EH (cell line): ENCODE results near the gene ARHGAP26.

Experiments used
- DNase-seq: peaks from one replicate; pipeline ENCODE4 v3.0.0-alpha.2; 2015; ENCODE audit warnings: low read depth

Gene ARHGAP26

DNA sequence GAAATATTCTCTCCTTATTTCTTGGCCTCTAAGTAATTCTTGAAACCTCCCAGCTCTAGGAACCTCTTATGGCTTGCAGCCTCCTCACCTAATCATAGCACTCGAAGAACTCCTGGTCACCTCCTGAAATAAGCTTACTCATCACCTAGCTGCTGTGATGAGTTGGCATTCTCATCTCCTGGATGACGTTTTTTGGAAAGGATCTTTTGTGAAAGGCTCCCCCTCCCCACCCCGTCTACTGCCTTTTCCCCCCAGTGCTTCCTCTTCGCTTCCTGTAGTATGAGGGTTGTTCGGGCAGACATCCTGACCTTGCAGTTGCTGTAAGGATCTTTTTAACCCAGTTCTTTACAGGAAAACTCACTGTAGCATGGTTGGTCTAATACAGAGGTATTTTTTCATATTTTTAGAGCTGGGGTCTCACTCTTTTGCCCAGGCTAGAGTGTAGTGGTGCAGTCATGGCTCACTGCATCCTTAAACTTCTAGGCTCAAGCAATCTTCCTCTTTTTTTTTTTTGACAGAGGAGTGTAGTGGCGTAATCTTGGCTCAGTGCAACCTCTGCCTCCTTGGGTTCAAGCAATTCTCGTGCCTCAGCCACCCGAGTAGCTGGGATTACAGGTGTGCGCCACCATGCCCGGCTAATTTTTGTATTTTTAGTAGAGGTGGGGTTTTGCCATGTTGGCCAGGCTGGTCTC, 41.8 kb downstream of the ARHGAP26 start:
- no peak for DNase-seq

DNA sequence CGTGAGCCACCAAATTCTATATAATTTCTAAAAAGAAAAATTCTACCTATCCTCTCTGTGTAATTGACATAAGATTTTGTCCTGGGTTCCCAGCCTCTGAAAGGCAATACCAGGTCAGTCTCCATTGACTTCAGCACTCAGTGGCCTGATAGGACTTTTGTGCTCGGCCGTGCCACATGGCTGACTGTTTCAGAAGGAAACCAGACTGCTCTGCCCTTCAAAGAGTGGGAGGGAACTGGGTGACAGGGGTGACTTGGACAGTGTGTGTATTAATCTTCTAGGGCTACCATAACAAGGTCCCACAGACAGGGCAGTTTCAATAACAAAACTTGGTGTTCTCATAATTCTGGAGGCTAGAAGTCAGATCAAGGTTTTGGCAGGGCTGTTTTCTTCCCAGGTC, 43.0 kb downstream of the ARHGAP26 start:
- no peak for DNase-seq

DNA sequence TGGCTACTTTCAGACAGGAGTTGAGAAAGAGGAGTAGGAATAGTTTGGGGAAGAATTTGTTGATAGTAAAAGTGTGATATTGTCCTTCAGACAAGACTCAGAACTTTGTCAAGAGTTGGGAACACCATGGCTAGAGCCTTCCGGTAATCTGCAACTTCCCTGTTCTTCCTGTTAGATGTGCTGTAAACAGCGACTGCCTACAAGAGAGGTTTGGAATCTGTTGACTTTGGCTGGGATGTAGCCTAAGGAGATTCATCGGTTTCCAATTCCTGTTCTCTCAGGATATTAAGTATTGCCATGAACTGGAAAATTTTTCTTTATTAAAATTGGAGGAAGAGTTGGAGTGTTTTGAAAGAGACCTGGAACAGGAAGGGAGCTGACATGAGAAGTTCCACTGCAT, 43.9 kb downstream of the ARHGAP26 start:
- DNase-seq: no peak

DNA sequence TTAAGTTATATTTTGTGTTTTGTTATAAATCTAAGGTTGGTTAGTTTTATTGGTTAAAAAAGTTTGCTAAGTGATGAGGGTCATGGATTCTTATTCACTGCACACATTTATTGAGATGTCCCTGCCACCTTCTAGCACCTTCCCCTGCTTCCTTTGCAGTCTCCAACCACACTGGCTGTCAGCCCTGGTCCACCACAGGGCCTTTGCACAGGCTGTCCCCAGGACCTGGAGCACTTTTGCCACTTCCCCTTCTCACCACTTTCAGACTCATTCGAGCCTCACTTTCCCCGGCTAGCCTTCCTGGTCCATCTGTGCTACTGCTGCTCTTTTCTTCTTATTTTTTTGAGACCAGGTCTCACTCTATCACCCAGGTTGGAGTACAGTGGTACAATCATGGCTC, 45.3 kb downstream of the ARHGAP26 start:
- no peak for DNase-seq

DNA sequence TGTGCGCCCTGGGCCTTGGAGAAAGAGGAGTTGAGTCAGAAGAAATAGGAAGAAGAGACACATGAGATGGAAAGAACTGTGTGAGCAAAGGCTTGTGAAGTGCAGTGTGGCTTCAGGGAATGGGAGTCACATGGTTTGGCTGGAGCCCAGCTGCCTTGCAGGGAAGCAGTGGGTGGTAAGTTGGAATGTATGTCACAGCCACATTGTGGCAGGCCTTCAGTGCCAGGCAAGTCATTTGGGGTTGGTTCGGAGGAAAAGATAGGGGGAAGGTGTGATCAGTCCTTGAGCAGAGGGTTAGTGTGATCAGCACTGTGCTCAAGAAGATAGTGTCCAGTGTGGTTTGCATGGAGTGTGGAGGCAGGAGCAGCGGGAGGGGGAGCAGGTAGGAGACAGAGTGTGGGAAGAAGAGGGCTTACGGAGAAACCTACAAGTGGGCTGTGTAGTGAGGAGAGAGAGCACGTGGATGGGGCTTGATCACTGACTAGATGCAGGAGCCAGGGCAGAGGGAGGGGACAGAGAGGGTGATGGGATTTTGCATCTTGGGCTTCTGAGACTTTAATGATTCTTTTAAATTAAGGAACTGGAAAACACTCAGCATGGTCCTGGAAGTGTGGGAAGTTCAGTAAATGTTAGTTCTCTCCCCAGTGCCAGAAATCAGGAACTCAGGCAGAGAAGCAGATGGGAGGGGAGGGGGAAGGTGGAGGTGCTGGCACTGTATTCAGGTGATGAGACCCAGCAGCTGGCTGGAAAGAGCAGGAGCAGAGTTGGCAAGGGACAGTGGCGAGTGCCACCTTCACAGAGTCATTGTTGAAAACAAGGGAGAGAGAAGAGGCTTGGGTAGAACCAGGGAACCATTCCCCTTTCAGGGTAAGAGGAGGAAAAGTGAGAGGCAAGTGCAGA, 46.6 kb downstream of the ARHGAP26 start:
- DNase-seq: peak; percentile 80

DNA sequence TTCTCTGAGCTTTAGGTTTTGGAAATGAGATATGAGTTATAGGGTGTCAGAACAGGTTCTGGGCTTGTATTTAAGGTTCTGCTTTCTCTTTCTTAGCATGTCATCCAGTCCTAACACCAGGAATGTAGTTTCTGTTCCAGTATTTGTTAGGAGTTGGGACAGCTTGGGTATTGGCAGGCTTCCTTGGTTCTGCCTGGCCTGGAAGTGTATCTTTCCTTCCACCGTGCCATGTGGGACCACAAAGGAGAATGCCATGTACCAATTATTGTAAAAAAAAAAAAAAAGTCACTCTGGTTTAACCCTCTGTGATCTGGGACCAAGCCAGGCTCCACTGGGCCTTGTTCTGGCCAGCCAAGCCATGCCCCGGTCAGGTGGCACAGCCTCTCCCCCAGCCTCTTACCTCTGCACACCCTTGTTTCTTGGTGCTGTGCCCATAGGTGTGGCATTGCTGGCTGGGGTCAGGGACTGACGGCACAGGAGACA, 47.8 kb downstream of the ARHGAP26 start:
- DNase-seq: peak; percentile 57

DNA sequence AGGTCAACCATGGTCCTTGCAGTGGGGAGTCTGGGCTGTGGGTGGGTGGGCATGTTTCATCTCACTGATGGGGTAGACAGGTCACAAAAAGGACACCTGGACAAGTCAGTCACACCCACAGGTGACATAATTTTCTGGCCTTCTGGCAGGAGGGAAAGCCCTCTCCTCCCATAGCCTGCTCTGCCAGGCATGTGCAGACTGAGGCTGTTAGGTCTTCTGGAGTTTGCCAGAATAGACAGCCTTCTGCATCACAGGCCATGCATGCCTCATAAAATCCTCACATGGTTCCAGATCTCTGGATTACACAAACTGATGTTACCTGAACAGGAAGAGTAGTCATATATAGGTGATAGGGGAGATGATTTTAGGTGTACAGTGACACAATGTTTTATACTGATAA, 49.1 kb downstream of the ARHGAP26 start:
- DNase-seq: no peak

GRCh38 chr5:142819825-142820224, 49.6 kb downstream of the ARHGAP26 start:
- peak; percentile 25 for DNase-seq

DNA sequence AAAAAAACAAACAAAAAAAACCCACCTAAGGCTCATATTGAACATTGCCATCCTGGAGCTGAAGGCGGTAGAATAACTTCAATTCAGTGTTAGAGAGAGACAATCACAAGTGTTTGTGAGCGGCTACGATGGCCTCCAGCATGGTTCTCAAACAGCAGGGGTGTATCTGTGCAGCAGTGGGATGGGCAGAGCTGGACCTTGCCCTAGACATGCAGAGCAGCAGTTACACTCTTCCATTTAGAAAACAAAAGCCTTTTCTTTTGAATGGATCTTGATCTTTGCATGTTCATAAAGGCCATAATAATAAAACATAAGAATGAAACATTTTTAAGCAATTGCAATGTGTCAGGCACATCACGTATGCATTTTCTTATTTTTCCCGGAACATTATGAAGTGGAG, 50.3 kb downstream of the ARHGAP26 start:
- DNase-seq: no peak

DNA sequence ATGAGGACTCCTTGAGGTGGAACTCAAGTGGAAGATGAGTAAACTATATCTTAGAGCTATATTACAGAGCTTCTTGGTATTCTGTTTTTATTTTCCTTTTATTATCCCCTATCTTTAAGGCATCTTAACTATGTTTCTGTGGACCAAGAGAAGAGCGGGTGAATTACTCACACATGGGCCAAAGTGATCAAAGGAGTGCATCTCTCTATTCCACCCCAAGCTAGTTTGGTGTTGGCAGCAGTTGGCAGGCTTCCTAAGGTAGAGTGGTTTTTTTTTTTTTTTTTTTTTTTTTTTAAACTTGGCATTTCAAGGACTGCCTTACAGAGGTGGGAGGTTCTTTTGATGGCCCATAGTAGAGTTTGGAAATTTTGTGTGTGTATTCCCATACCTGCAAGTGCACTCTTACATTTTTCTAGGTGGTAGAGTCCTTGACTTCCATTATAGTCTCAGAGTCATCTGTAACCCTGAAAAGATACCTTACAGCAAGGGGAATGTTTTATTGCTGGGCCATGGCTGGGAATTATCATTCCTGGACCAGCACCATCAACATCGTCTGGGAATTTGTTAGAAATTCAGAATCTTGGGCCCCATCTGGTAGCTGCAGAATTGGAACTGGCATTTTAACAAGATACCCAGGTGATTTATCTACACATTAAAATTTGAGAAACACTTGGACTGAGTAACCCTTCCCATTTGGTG, 51.0 kb downstream of the ARHGAP26 start:
- DNase-seq: peak; percentile 47

GRCh38 chr5:142821733-142822487, 51.7 kb downstream of the ARHGAP26 start:
- DNase-seq: peak; percentile 92

DNA sequence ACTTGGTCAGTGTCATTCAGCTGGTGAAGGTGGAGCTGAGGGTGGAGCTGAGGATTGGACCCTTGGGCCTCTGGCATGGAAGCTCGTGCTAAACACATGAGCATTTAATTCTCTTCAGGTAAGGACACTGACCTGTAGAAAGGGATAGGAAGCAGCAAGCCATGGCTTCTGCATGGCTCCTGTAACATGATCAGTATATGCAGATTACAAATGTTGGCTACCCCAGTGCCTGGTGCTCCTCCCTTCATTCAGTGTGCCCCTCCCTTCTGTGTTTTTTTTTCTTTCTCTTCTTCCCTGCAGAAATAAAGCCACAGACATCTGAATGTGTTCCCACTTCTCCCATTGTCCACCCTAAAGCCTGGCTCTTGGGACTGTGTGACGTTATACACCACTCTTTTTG, 52.9 kb downstream of the ARHGAP26 start:
- DNase-seq: no peak

DNA sequence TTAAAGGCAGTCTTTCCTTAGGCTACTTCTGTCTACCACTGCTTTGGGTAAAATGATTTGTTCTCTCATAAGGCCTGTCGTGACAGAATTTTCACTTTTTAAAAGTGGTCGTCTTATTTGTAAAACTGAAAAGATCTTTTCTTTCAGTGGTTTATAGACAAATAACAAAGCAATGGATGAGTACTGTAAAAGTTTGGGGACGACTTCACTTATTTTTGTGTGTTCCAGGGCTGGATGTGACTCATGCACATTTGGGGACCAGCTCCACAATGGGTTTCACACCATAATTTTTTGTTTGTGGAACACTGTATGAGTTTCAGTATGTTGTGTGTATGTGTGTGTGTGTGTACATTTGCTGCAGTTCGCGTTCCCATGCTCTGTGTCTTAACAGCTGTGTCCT, 53.6 kb downstream of the ARHGAP26 start:
- no peak for DNase-seq

DNA sequence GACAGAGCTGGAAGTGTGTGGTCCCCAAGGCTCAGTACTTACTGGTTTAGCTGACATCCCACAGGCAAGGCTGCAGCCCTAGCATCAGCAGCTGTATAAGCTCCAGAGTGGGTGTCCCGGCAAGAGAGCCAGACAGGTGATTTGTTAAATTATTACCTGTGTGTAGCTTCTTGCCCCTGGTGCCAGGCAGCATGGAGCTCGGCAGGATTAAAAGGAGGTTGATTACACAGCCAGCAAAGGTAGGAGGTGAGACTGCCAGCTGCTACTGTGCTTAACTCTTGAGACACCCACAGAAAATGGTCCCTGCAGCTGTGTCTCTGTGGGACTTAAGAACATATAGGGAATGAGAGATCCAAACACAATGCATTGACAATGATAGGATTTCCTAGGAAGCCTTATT, 54.2 kb downstream of the ARHGAP26 start:
- DNase-seq: no peak

GRCh38 chr5:142825378-142826089, 55.4 kb downstream of the ARHGAP26 start:
- peak; percentile 39 for DNase-seq

DNA sequence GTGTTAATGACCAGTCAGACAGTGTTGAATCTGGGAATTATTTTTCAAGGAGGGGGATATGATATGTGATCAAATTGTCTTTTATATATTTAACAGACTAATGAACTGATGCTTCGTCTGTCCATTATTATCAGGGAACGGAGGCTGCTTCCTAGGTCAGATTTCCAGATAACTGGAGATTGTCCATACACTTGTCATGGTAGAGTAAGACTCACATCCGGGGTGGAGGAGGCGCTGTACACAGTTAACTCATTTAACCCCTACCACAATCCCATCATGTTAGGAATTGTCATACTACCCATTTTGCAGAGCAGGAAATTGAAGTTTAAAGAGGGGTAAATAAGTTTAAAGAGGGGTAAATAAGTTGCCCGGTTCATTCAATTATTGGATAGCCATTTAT, 55.9 kb downstream of the ARHGAP26 start:
- DNase-seq: no peak

- peak; percentile 73 for DNase-seq
Observed at GRCh38 chr5:142826741-142827492, 56.7 kb downstream of the ARHGAP26 start.

DNA sequence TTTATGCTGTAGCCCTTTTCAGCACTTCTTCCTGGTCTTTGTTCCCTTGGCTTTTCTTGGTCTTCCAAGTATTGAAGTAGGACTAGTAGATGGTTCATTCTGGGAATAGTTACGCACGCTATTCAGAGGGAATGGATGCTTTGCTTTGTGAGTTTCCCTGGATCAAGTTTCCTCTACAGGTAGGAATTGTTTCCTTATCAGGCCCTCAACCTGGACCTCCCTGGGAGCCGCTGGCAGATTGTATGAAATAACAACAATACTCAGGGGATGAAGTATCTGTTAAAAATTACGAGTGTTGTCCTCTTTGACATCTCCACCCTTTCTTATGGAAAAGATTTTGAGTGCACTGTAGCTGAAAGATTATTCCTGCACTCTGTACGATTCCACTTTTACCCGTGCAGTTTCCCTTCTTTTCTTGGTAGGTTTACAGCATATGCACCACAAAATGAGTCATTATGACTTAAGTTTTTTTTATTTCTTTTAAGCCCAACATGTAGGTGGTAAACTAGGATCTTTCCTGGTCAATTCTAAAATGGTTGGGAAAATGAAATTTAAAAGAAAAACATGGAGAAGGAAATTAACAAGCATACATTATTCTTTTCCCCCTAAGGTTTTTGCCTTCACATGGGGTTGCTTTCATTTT, 57.9 kb downstream of the ARHGAP26 start:
- DNase-seq: peak; percentile 39

DNA sequence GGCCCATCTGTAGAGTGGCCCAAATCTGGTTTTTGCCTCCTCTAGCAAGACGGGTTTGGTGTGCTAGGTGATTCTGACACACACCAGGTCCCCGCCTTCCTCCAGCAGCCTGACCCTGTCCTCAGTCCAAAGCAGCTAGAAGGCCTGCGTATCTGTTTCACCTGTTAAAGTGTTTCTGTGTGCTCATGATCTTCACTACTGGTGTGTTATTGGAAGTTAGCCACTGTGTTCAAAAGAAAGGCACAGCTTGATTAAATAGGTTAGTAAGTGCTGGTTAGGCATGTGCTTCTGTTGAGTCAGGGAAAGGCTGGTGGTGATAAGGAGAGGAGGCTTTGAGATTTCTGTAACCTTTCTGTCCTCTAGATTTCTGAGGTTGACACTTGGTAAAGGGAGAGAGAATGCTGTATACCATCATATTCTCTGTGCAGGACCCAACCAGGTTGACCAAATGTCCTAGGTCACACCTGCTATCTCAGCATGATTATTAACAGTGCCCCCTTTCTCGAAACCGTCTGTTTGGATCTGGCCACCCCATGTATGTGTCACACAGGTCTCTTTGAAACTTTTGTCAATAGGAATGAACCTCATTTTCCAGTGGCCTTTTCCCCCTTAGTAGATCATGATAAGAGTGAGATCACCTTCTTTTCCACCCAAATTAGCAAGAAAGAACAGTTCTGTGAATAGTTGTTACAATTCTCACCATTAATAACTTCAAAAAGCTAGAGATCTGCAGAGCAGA, 58.8 kb downstream of the ARHGAP26 start:
- no peak for DNase-seq
